Measurements from ENCODE around the gene GALNTL6.

The GALNTL6 gene

DNA sequence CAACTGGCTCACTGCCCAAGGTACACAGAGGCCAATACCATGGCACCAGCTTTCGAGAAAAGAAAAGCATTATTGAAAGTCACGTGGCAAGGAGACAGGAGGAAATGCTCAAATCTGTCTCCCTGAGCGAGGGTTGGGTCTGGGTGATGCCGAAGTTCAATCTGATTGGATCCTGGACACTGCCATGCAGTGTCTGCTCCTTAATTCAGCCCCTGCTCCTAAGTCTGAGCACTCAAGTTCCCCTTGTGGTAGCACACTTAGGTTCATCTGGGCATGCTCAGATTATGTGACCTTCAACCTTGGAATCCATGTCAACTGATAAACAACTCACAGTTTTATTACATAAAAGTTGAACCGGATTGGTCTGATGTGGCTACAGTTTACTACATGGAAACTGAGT is 842.9 kb downstream of the GALNTL6 start:
- Mint-ChIP-seq H3K9me3 (peaks cover 3% of the 10 kb centered on the region), H3K4me1 (ENCODE audit: low read depth) (no peaks in the 10 kb centered on the region), H3K4me3 (no peak overlapping the region), H3K27ac (no peak overlapping the region), H3K36me3 (ENCODE audit: low read depth) (no peaks in the 10 kb centered on the region), H3K27me3 (ENCODE audit: low read depth) (no peaks in the 10 kb centered on the region)
- DNase-seq (ENCODE audit: low spot score) = no peak

DNA sequence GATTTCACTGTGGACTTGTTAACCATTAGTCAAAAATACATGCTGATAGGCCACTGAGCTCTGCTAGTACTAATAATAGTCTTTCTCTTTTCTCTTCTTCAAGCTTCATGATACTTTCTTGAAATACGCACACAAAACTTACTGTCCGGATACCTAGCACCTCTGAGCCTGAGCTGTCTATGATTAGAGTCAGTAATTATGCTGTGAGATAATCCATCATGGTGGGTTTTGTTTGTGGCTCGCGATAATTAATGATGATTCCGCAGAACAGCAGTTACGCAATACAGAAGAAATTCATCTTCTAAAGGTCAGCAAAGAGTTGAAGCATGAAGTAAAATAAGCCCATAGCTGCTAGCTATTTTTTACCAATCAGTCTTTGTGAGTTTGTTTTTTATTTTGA is 843.9 kb downstream of the GALNTL6 start:
- Mint-ChIP-seq H3K27ac (no peak overlapping the region), H3K9me3 (peaks cover 3% of the 10 kb centered on the region), H3K4me1 (ENCODE audit: low read depth) (no peaks in the 10 kb centered on the region), H3K36me3 (ENCODE audit: low read depth) (no peaks in the 10 kb centered on the region), H3K27me3 (ENCODE audit: low read depth) (no peaks in the 10 kb centered on the region), H3K4me3 (no peak overlapping the region)
- no peak for DNase-seq (ENCODE audit: low spot score)

DNA sequence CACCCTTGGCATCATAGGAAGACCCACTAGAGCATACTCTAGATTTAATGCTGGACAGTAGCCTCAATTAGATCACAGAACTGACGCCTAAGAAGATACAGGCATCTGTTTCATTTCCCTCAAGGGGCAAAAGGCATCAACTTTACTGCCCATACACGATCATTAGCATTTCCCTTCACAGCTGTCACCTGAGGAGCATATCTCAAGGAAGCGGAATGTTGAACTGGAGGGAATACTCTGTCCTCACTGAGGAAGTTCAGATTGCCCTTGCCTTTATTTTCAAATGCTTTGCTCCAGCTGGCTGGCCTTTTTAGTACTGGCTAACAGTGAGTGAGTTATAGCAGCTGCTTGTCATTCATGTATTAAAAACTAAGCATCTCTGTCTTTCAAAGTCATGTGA is 847.0 kb downstream of the GALNTL6 start:
- Mint-ChIP-seq H3K27me3 (ENCODE audit: low read depth) (no peaks in the 10 kb centered on the region), H3K4me3 (no peak overlapping the region), H3K9me3 (no peaks in the 10 kb centered on the region), H3K4me1 (ENCODE audit: low read depth) (no peaks in the 10 kb centered on the region), H3K27ac (no peak overlapping the region), H3K36me3 (ENCODE audit: low read depth) (no peaks in the 10 kb centered on the region)
- no peak for DNase-seq (ENCODE audit: low spot score)

DNA sequence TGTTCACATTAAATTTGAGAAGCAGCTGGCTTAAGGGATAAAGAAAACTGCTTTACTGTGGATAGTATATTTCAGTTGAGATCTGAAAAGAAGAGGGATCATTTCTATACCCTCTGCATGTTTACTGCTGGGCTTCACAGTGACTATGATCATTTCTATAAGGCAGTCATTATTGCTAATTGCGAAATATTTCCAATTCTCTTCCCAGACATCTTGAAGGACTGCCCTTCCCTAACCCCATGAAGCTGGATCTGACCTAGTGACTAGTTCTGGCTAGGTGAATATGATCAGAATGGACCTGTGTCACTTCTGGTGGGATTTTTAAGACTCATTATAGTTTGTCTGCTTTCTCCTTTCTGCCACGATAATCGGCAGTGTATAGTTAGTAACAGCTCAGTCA is 848.9 kb downstream of the GALNTL6 start:
- H3K4me1 Mint-ChIP-seq (ENCODE audit: low read depth) = no peaks in the 10 kb centered on the region
- no peaks in the 10 kb centered on the region for H3K27me3 Mint-ChIP-seq (ENCODE audit: low read depth)
- H3K36me3 Mint-ChIP-seq (ENCODE audit: low read depth) = no peaks in the 10 kb centered on the region
- H3K27ac Mint-ChIP-seq = no peak overlapping the region
- DNase-seq (ENCODE audit: low spot score) = no peak
- H3K4me3 Mint-ChIP-seq = no peak overlapping the region
- no peaks in the 10 kb centered on the region for H3K9me3 Mint-ChIP-seq

DNA sequence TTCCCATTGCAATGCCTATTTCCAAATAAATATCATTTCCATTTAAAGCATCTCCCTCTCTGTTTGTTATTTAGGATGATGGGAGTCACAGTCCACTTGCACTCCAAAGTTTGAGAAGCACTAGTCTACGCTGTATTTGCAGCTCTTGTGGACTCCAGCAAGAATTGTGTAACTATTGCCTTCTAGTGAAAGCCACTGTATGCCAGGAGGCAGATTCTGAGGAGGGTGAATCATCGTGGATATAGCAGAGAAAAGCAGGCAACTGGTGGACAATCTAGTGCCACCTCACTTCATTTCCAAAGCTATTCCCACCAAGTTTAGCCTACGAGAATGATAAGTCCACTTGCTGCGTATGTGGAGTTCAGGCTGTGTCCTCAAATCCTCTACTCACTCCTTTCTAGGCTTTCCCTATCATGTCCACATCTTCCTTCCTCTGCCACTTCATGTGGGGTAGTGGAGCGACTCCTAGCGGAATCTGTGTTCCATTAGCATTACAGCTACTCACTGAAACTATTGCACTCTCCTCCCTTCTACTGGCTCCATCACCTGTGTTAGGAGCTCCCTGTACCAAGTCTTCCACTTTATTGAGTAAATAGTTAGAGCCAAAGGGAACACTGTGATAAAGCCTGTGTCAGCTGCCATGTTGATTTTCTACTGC is 853.6 kb downstream of the GALNTL6 start:
- H3K27ac Mint-ChIP-seq = no peak overlapping the region
- no peak overlapping the region for H3K4me3 Mint-ChIP-seq
- H3K27me3 Mint-ChIP-seq (ENCODE audit: low read depth) = no peaks in the 10 kb centered on the region
- no peak for DNase-seq (ENCODE audit: low spot score)
- no peaks in the 10 kb centered on the region for H3K4me1 Mint-ChIP-seq (ENCODE audit: low read depth)
- no peaks in the 10 kb centered on the region for H3K36me3 Mint-ChIP-seq (ENCODE audit: low read depth)
- no peaks in the 10 kb centered on the region for H3K9me3 Mint-ChIP-seq

DNA sequence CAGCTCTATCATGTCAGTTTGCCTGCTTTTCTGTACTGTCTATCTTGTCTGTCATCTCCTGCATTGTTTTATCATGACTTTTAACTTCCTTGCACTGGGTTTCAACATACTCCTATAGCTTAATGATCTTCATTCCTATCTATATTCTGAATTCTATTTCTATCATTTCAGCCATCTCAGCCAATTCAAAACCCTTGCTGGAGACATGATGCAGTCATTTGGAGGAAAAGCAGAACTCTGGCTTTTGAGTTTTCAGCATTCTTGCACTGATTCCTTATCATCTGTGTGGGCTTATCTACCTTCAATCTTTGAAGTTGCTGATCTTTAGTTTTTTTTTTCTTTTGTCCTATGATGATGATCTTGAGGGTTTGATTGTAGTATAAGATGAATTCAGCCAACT is 861.6 kb downstream of the GALNTL6 start:
- no peak for DNase-seq (ENCODE audit: low spot score)
- H3K27ac Mint-ChIP-seq = no peak overlapping the region

DNA sequence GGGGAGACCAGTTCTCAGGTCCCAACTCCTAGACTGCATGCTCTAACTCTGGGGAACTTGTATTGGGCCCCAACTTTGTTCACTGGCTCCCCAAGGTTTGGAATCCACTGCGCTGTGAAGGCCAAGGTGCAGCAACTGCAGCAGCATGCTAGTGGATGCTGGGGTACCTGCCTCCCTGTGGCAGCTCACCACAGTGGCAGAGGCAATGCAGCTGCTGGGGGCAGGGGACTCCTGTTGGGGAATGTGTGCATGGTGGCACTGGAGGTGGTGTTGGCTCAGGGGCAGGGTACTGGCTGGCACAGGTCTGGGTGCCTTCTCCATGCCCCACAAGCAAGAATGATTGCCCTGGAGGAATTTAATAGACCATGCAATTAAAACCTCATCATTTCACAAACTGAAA is 862.0 kb downstream of the GALNTL6 start:
- Mint-ChIP-seq H3K9me3 (no peaks in the 10 kb centered on the region), H3K4me1 (ENCODE audit: low read depth) (no peaks in the 10 kb centered on the region), H3K27me3 (ENCODE audit: low read depth) (no peaks in the 10 kb centered on the region), H3K36me3 (ENCODE audit: low read depth) (no peaks in the 10 kb centered on the region), H3K27ac (no peak overlapping the region), H3K4me3 (no peak overlapping the region)
- no peak for DNase-seq (ENCODE audit: low spot score)

More for the DNA sequence above, 861.6 kb downstream of the GALNTL6 start:
- no peaks in the 10 kb centered on the region for H3K27me3 Mint-ChIP-seq (ENCODE audit: low read depth)
- no peaks in the 10 kb centered on the region for H3K36me3 Mint-ChIP-seq (ENCODE audit: low read depth)
- no peaks in the 10 kb centered on the region for H3K9me3 Mint-ChIP-seq
- no peak overlapping the region for H3K4me3 Mint-ChIP-seq
- H3K4me1 Mint-ChIP-seq (ENCODE audit: low read depth) = no peaks in the 10 kb centered on the region

DNA sequence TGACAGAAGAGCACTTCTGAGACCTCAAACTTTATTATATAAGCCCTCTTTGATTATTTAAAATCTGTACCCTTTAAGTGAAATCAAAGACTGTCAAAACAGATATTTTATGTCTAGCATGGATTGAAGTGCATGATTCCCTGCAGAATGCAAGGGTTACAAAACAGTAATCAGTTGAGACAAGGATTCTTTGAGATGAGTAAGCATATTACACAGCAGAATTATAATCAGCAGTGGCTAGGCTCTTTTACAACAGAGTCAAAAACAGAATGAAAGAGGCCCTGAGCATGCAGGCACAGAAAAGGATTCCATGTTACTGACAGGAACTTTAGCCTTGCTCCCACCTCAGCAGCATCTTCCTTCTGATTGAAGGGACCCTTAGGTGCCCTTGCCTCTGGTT is 867.5 kb downstream of the GALNTL6 start:
- H3K4me1 Mint-ChIP-seq (ENCODE audit: low read depth) = no peaks in the 10 kb centered on the region
- no peak overlapping the region for H3K27ac Mint-ChIP-seq
- H3K27me3 Mint-ChIP-seq (ENCODE audit: low read depth) = no peaks in the 10 kb centered on the region
- no peaks in the 10 kb centered on the region for H3K36me3 Mint-ChIP-seq (ENCODE audit: low read depth)
- no peak overlapping the region for H3K4me3 Mint-ChIP-seq
- DNase-seq (ENCODE audit: low spot score) = no peak
- H3K9me3 Mint-ChIP-seq = no peaks in the 10 kb centered on the region

DNA sequence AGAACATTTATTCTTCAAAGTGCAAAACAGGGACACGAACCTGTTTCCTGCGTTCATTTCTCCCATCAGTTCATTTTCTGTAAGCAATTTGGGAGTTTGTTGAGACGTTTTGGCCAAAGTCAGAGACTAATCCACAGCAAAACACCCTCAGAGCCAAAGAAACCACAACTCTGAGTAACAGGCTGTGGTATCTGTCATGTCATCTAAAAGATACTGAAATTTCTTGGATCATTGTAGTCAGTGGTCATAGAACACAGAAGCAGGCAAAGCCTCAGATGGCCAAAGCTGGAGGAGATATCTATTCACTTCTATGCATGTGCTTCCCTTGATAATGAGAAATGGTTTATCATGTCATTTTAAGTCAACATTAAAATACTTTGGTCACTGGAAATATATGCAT is 869.8 kb downstream of the GALNTL6 start:
- DNase-seq (ENCODE audit: low spot score) = no peak
- no peaks in the 10 kb centered on the region for H3K27me3 Mint-ChIP-seq (ENCODE audit: low read depth)
- H3K27ac Mint-ChIP-seq = no peak overlapping the region
- no peak overlapping the region for H3K4me3 Mint-ChIP-seq
- H3K9me3 Mint-ChIP-seq = no peaks in the 10 kb centered on the region
- H3K4me1 Mint-ChIP-seq (ENCODE audit: low read depth) = no peaks in the 10 kb centered on the region
- no peaks in the 10 kb centered on the region for H3K36me3 Mint-ChIP-seq (ENCODE audit: low read depth)

DNA sequence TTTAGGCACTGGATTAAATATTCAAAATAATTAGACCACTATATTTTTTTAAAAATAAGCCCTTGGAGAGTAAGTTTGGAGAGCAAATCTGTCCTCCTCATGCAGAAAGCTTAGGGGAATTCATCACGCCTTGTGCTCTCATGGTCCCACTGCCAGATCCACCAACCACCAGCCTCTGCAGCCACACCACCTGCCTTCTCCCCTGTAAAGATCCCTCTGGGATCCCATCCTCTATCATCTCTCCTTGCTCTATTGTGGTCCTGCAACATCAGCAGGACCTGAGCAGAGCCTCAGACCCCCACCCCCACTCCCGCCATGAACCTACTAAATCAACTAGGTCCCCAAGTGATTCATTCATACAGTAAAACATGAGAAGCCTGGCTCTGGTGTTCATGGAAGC is 872.8 kb downstream of the GALNTL6 start:
- H3K27me3 Mint-ChIP-seq (ENCODE audit: low read depth) = no peaks in the 10 kb centered on the region

DNA sequence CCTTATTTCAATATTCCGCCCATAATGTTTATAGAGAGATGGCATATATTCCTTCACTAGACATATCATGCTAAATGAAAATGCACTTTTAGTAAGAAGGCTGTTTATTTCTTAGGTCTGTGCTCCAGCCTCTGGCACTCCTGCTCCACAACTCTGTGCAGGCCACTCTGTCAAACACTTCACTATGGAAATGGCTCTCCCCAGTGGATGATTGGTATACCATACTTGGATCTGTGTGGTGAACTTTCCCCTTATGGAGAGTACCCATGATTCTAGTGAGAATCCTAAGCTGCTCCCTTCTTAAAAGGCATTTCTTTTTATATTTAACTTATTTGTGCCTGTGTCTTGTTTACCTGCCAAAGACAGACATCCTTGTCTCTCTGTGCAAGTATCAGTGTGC is 875.3 kb downstream of the GALNTL6 start:
- Mint-ChIP-seq H3K27me3 (ENCODE audit: low read depth) (no peaks in the 10 kb centered on the region), H3K4me3 (no peak overlapping the region), H3K9me3 (peaks cover 6% of the 10 kb centered on the region), H3K4me1 (ENCODE audit: low read depth) (no peaks in the 10 kb centered on the region), H3K36me3 (ENCODE audit: low read depth) (no peaks in the 10 kb centered on the region), H3K27ac (no peak overlapping the region)
- no peak for DNase-seq (ENCODE audit: low spot score)

More for the DNA sequence above, 872.8 kb downstream of the GALNTL6 start:
- Mint-ChIP-seq H3K4me1 (ENCODE audit: low read depth) (no peaks in the 10 kb centered on the region), H3K36me3 (ENCODE audit: low read depth) (no peaks in the 10 kb centered on the region), H3K9me3 (no peaks in the 10 kb centered on the region), H3K4me3 (no peak overlapping the region), H3K27ac (no peak overlapping the region)
- DNase-seq (ENCODE audit: low spot score) = no peak

DNA sequence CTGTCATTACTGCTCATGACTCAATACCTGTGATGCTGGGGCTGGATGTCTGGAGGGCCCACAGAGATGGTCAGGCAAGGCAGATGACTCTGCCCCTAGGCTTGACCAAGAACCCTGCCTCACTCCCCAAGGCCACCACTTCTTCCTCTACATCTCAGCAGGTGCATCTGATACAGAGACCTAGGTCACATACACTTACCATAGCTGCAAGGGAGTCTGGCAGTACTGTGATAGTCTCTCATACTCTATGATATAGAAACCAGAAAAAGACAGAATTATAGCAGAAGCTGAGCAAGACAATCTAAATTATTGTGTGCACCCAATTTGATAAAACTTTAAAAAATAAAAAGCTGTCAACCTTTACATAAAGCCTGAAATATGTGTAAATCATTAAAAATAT is 878.3 kb downstream of the GALNTL6 start:
- Mint-ChIP-seq H3K4me1 (ENCODE audit: low read depth) (no peaks in the 10 kb centered on the region), H3K9me3 (peaks cover 12% of the 10 kb centered on the region), H3K36me3 (ENCODE audit: low read depth) (no peaks in the 10 kb centered on the region), H3K27ac (no peak overlapping the region), H3K4me3 (no peak overlapping the region), H3K27me3 (ENCODE audit: low read depth) (no peaks in the 10 kb centered on the region)
- DNase-seq (ENCODE audit: low spot score) = no peak

DNA sequence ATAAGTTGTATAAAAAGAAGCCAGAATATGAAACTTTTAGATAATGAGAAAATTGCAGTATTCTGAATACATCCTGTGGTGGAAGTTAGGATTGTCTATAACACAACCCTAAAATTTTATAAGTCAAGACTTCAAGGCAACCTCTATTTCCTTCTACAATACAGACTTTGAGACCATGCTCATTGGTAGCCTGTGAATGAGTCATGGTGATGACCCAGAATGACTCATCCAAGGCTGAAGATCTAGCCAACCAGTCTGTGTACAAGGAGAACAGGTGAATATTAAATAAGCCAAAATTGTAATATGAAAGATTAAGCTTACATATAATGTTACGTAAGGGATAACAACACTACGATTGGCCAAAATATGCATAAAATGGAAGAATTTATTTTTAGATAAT is 879.5 kb downstream of the GALNTL6 start:
- Mint-ChIP-seq H3K9me3 (peaks cover 14% of the 10 kb centered on the region), H3K27me3 (ENCODE audit: low read depth) (no peaks in the 10 kb centered on the region), H3K27ac (no peak overlapping the region), H3K4me3 (no peak overlapping the region), H3K36me3 (ENCODE audit: low read depth) (no peaks in the 10 kb centered on the region), H3K4me1 (ENCODE audit: low read depth) (no peaks in the 10 kb centered on the region)
- DNase-seq (ENCODE audit: low spot score) = no peak

DNA sequence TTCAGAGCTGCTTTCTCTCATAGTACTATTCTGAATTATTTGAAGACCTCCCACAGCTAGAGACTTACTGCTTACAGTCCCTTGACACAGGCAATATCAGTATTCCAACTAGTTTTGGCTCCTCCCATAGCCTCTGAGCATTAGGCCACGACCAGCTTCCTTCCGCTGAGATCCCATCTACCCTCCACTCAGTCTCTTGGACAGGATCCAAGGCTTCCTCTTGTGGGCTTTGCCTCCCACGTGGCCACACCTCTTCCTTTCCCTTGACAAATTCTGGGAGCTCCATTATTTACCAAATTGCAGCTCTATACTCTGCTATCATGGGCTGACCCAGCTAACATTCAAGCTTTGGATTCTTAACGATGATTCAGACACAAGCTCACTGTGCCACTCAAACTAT is 885.1 kb downstream of the GALNTL6 start:
- no peak for DNase-seq (ENCODE audit: low spot score)
- Mint-ChIP-seq H3K9me3 (peaks cover 7% of the 10 kb centered on the region), H3K4me1 (ENCODE audit: low read depth) (no peaks in the 10 kb centered on the region), H3K27me3 (ENCODE audit: low read depth) (no peaks in the 10 kb centered on the region), H3K36me3 (ENCODE audit: low read depth) (no peaks in the 10 kb centered on the region), H3K27ac (no peak overlapping the region), H3K4me3 (no peak overlapping the region)

DNA sequence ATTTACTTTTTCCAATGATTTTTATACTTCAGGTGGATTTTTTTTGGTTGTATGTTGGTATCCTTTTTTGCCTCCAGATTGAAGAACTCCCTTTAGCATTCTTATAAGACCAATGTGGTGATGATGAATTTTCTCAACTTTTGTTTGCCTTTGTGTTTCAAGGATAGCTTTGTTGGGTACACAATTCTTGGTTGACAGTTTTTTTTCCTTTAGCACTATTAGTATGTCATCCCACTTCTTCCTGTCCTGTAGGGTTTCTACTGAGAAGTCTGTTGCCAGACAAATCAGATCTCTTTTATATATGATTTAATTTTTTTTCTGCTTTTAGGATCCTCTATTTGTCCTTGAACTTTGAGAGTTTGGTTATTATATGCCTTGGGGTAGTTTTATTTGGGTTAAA is 892.4 kb downstream of the GALNTL6 start:
- Mint-ChIP-seq H3K4me3 (no peak overlapping the region), H3K27me3 (ENCODE audit: low read depth) (no peaks in the 10 kb centered on the region), H3K9me3 (peaks cover 28% of the 10 kb centered on the region), H3K4me1 (ENCODE audit: low read depth) (no peaks in the 10 kb centered on the region), H3K27ac (no peak overlapping the region), H3K36me3 (ENCODE audit: low read depth) (no peaks in the 10 kb centered on the region)
- DNase-seq (ENCODE audit: low spot score) = no peak

All from T-helper 2 cell treated with Interferon-gamma antibody and Interleukin-4, amounts not matched to agents 5 μg/mL and 100 μg/mL, for 36 hours (primary cell).